Thyroid gland (tissue), 4 donors: ENCODE data around the gene SRPRB.

ENCODE experiments used
- CTCF ChIP-seq, 6 experiments: fragments of 200-600 bp in 3 of 6; fragments of 450-650 bp in 3 of 6; sonication (generic) in 3 of 6; IDR thresholded peaks; one replicate each; pipeline ENCODE4 v1.5.1; 2016 to 2019; ENCODE audit warnings: antibody characterized with exemption in 6 of 6, mild to moderate bottlenecking in 2 of 6, inconsistent platforms in 1 of 6, moderate library complexity in 1 of 6
- POLR2A ChIP-seq, 2 donors: fragments of 450-650 bp; IDR thresholded peaks; one replicate each; pipeline ENCODE4 v1.6.1; 2017; ENCODE audit warnings: antibody characterized with exemption in 2 of 2, mild to moderate bottlenecking in 2 of 2, moderate library complexity in 1 of 2

- no peak for TF ChIP-seq CTCF (IDR thresholded peaks at IDR 0.05)
- no peak for TF ChIP-seq POLR2A (IDR thresholded peaks at IDR 0.05)
Observed at GRCh38 chr3:133863911-133864310, 58.3 kb downstream of the SRPRB start.
